ENCODE data around the gene TTC13.

DNA sequence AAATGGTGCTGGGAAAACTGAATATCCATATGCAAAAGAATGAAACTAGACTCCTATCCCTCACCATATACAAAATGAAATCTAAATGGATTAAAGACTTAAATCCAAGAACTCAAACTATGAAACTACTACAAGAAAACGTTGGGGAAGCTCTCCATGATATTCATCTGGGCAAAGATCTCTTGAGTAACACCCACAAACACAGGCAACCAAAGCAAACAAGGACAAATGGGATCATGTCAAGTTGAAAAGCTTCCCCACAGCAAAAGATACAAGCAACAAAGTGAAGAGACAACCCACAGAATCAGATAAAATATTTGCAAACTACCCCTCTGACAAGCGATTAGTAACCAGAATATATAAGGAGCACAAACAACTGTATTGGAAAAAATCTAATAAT is 13.8 kb downstream of the TTC13 start:
- TF ChIP-seq POLR2AphosphoS5 (IDR thresholded peaks at IDR 0.05; ENCODE audit: borderline replicate concordance, low read depth, low read length) (no peak), EZH2 (IDR thresholded peaks at IDR 0.05) (no peak)

Data from SK-N-MC (cell line).